ENCODE measurements around the gene CFD.

DNA sequence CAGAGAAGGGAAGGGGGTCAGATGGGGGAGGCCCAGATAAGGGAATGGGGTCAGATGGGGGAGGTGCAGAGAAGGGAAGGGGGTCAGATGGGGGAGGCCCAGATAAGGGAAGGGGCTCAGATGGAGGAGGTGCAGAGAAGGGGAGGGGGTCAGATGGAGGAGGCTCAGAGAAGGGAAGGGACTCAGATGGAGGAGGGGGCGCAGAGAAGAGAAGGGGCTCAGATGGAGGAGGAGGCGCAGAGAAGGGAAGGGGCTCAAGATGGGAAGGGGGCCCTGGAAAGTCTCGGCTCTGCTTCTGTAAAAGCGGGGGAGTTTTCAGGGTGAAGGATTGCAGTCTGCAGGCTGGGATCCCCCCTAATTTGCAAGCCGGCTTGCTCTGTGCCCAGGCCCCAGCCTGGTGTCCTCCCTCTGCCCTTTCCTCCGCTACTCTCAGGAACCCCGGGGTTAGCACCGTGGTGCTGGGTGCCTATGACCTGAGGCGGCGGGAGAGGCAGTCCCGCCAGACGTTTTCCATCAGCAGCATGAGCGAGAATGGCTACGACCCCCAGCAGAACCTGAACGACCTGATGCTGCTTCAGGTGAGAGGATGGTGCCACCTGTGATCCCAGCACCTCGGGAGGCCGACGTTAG is 30.2 kb upstream of the CFD start:
- TF ChIP-seq CTCF (conservative IDR thresholded peaks at IDR 0.05; ENCODE audit: low read depth in 2 of 2) (no peak), EZH2phosphoT487 (IDR thresholded peaks at IDR 0.05; ENCODE audit: unreplicated experiment) (no peak), POLR2AphosphoS5 (IDR thresholded peaks at IDR 0.05; ENCODE audit: low read depth) (no peak), REST (IDR thresholded peaks at IDR 0.05; ENCODE audit: unreplicated experiment) (no peak), EZH2 (IDR thresholded peaks at IDR 0.05; ENCODE audit: low read depth, unreplicated experiment) (no peak), CREB1 (CRISPR knock-in tag; IDR thresholded peaks at IDR 0.05; ENCODE audit: low read depth) (no peak), ZNF331 (CRISPR knock-in tag; IDR thresholded peaks at IDR 0.05; ENCODE audit: low read depth) (no peak)
- TF ChIP-seq, protein P1, sequence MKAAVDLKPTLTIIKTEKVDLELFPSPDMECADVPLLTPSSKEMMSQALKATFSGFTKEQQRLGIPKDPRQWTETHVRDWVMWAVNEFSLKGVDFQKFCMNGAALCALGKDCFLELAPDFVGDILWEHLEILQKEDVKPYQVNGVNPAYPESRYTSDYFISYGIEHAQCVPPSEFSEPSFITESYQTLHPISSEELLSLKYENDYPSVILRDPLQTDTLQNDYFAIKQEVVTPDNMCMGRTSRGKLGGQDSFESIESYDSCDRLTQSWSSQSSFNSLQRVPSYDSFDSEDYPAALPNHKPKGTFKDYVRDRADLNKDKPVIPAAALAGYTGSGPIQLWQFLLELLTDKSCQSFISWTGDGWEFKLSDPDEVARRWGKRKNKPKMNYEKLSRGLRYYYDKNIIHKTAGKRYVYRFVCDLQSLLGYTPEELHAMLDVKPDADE (IDR thresholded peaks at IDR 0.05), result no peak

All from GM23338 (cell line).